HG03066 (cell line): ENCODE results near the gene SNX11.

Experiments
- ATAC-seq: cut with Tn5 transposase; IDR thresholded peaks from one replicate; pipeline ENCODE4 v1.9.1; 2021; ENCODE audit warnings: low read depth; ENCODE audit not compliant: unreplicated experiment

SNX11 gene

GRCh38 chr17:48127371-48128051, 19.9 kb downstream of the SNX11 start:
- no peak for ATAC-seq

- no peak for ATAC-seq
Observed at GRCh38 chr17:48128400-48128799, 20.8 kb downstream of the SNX11 start.

- no peak for ATAC-seq
Observed at GRCh38 chr17:48129981-48130380, 22.4 kb downstream of the SNX11 start.

GRCh38 chr17:48131216-48131824, 23.8 kb downstream of the SNX11 start:
- no peak for ATAC-seq

GRCh38 chr17:48132385-48132784, 24.8 kb downstream of the SNX11 start:
- ATAC-seq: no peak

GRCh38 chr17:48134912-48135480, 27.4 kb downstream of the SNX11 start:
- no peak for ATAC-seq

- ATAC-seq: no peak
Observed at GRCh38 chr17:48137656-48138055, 30.1 kb downstream of the SNX11 start.

GRCh38 chr17:48139944-48140343, 32.4 kb downstream of the SNX11 start:
- ATAC-seq: no peak

- no peak for ATAC-seq
Observed at GRCh38 chr17:48143629-48144028, 36.1 kb downstream of the SNX11 start.

GRCh38 chr17:48144231-48144630, 36.7 kb downstream of the SNX11 start:
- ATAC-seq: no peak

GRCh38 chr17:48144976-48145798, 37.6 kb downstream of the SNX11 start:
- ATAC-seq: no peak

GRCh38 chr17:48148029-48148770, 40.6 kb downstream of the SNX11 start:
- no peak for ATAC-seq

- no peak for ATAC-seq
Observed at GRCh38 chr17:48148854-48149786, 41.6 kb downstream of the SNX11 start.

- ATAC-seq: no peak
Observed at GRCh38 chr17:48149787-48150463, 42.4 kb downstream of the SNX11 start.

GRCh38 chr17:48150597-48151001, 43.0 kb downstream of the SNX11 start:
- no peak for ATAC-seq

- ATAC-seq: no peak
Observed at GRCh38 chr17:48151220-48151619, 43.7 kb downstream of the SNX11 start.

- no peak for ATAC-seq
Observed at GRCh38 chr17:48152289-48152688, 44.7 kb downstream of the SNX11 start.

- ATAC-seq: no peak
Observed at GRCh38 chr17:48153691-48154358, 46.3 kb downstream of the SNX11 start.
